VCaP (cell line): ENCODE measurements around the gene ANO6.

Source experiments
- H3K27ac ChIP-seq: fragments of 450-650 bp; 2 replicates; pipeline ENCODE4 v1.5.1; 2017
- CTCF ChIP-seq: fragments of 450-650 bp; conservative IDR thresholded peaks from 2 replicates; pipeline ENCODE4 v1.5.1; 2017; ENCODE audit warnings: mild to moderate bottlenecking, moderate library complexity

Gene ANO6

DNA sequence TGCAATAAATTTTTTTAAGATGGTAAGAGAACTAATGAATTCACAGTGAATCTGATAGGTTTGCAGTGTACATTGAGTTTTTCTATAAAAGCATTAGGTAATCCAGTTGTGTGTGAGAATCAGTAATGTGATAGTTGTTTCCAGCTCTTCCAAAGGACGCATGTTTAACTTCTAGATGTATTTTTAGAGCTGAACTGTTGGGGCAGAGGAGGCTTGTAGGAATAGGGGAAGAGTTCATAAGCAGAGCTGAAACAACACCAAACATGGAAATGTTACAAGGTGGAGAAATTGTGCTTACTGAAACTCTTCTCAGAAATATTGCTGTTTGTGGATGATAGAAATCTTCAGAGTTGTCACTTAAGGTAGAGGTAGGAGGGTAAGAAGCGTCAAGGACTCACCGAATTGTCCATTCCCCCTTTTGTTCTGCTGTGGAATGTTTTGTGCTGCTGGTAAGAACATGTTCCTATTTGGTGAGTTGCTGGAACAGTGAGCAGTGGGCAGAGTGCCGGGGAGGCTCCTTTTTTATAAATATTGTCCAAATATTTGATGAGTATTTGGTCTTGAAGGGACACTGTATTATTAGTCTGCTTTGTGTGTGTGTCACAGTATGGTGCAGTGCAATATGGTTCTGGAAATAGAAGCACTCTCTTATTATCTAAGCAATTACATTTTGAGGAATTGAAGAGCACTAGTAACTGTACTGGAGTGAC, 76.7 kb downstream of the ANO6 start:
- TF ChIP-seq CTCF, result no peak
- H3K27ac ChIP-seq, result peak overlapping the region; percentile 70

DNA sequence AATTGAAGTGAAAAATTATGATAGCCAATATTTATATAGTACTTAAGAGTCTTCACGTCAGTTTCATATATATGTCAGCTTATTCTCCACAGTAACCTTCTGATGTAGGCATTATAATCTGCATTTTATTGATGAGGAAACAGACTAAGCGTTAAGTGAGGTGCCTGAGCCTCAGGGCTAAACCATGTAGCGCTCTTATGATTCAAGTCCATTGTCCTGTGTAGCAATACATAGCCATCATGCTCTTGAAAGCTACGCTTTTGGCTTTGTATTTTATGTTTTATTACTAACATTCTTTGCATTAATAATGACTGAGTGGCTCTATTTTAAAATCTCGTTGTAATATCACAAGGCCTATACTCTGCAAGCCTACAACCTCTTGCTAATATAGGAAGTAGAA, 79.0 kb downstream of the ANO6 start:
- H3K27ac ChIP-seq, result no peak overlapping the region
- TF ChIP-seq CTCF, result no peak

GRCh38 chr12:45296046-45296586, 80.2 kb downstream of the ANO6 start:
- no peak for TF ChIP-seq CTCF
- H3K27ac ChIP-seq, result no peak overlapping the region

GRCh38 chr12:45298047-45298446, 82.2 kb downstream of the ANO6 start:
- TF ChIP-seq CTCF, result no peak
- peak overlapping the region; percentile 93 for H3K27ac ChIP-seq

DNA sequence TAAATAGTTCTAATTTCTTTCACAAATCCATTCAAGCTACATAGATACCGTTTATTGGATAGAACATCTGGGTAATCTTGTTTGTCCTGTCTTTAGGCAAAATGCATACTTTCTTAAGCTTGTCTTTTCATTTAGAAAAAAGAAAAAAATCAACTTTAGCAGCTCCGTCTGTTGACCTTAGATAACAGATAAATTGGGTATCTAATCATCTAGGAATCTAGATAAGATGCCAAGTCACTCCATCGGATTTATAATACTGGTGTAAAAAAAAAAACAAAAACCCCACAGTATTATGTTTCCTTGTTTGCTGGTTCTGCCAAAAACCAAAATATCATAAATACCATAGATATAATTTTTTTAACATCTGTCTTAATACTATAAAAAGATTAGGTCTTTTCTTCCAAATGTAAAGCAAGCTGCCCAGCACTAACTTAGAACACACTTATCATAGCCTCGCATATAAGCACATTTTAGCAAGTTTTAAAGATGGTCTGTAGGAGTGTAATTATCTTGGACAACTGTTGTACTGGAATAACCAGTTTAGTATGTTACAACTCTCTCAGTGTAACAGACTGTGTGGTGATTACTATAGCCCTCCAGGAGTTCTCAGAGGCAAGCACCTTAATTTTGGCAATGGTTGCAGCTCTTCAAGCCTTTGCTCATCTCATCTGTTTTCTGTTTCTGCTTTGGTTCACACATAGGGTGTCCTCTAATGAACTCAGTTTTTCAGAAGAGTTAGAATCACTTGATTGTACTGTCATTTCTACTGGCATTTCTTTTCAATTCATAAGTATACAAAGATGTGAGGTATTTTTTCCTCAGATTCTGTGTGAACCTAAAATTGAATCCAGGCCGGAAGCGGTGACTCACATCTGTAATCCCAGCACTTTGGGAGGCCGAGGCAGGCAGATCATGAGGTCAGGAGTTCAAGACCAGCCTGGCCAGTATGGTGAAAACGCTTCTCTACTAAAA, 83.1 kb downstream of the ANO6 start:
- peak overlapping the region; percentile 93 for H3K27ac ChIP-seq
- TF ChIP-seq CTCF, result no peak

DNA sequence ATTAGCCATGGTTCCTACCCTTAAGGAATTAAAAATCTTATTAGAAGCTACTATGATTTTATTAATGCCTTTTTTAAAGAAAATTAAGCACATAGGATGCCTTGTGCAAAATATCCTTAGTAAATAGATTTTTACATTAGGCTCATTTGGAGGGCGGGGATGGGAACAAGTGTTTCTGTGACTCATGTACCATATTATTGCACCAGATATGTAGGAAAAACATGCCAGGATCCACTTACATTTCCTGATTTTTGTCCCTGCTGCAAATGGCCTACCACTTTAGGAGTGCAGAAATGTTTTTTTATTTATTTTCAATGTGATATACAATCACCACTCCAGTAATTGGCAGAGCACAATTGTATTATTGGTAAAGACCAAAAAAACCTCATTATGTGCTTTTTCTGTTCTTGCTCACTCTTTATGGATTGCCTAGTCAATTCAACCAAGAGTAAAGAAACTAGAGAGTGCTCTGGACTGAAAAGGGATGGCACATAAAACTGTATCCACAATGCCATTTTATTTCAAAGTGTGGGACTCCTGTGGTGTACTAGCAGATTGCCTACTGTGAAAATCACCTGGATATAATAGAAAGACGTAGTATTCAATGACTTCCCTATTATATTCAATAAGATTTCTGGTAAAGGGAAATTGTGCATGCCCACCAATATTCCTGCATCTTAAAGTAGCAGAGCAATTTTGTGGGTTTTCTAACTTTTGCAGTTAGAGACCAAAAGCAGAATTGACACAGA, 86.9 kb downstream of the ANO6 start:
- H3K27ac ChIP-seq, result no peak overlapping the region
- no peak for TF ChIP-seq CTCF
